Type B pancreatic cell (in vitro differentiated cells): ENCODE results near the gene SDHAF2. TPM values are rescaled to one million over a fixed set of nuclear protein-coding genes. Genes with fewer than 3 reads are reported as not detected.
"Not testable (repeated sequence)": the region's sequence is repeated elsewhere in the genome, so short reads cannot be mapped to it uniquely, and the experiment has no call there.

Experiments
- DNase-seq: peaks from one replicate; pipeline ENCODE4 v3.0.0; 2021; ENCODE audit warnings: mixed read lengths; ENCODE audit not compliant: unreplicated experiment; ENCODE audit errors: extremely low spot score
- H3K27ac Mint-ChIP-seq: 2 replicates; pipeline ENCODE4 v1.8.0; 2021; ENCODE audit warnings: mild to moderate bottlenecking, mixed read lengths
- H3K27me3 Mint-ChIP-seq: 2 replicates; pipeline ENCODE4 v1.8.0; 2021; ENCODE audit warnings: mixed read lengths
- H3K36me3 Mint-ChIP-seq: 2 replicates; pipeline ENCODE4 v1.8.0; 2021; ENCODE audit warnings: mixed read lengths
- H3K4me1 Mint-ChIP-seq: one replicate; pipeline ENCODE4 v1.8.0; 2021; ENCODE audit warnings: mixed read lengths; ENCODE audit not compliant: unreplicated experiment
- H3K4me3 Mint-ChIP-seq: 2 replicates; pipeline ENCODE4 v1.8.0; 2021; ENCODE audit warnings: mild to moderate bottlenecking, mixed read lengths
- H3K9me3 Mint-ChIP-seq: 2 replicates; pipeline ENCODE4 v1.8.0; 2021; ENCODE audit warnings: mixed read lengths
- CTCF ChIP-seq: fragments of 200-600 bp; sonication (generic); conservative IDR thresholded peaks from 2 replicates; pipeline ENCODE4 v1.5.0; 2021; ENCODE audit warnings: antibody characterized with exemption, mild to moderate bottlenecking
- total RNA-seq: library from RNA; stranded (reverse); gene quantifications from 2 replicates; pipeline ENCODE4 v1.2.1, GENCODE V29; 2021; ENCODE audit warnings: low replicate concordance

Gene SDHAF2
- total RNA-seq, 1 donor from 2014 or later = 41.7 TPM

DNA sequence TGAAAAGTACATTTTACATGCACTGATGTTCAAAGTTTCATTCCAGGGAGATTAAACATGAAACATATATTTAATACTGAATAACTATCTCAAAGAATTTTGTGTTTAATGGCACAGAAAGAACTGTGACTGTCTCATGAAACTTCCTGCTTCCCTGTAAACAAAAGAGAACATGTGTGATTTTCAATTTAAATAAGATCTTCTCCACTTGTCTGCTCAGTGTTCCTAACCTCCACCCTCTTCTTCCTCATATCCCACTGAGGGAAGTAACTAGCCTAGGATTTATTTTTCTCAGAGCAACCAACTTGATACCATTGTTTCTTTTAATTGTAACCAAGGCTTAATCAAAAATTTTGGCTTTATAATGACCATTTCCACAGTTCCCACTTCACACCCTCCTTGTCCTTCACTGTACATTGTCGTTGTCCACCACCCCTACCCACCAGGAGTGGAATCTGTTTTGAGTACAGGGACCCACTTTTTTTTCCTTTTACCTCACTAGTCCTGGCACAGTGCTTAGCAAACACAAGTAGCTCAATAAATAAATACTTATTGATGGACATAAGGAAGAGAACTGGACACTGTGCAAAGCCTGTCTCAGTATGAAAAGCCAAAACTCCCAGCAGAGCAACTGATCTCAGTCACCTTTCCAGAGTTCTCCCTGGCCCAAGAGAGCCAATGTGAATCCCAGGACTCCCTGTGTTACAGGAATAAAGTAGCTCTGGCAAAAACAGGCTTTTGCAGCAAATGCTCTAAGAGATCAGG, 4.4 kb upstream of the SDHAF2 start:
- Mint-ChIP-seq H3K27me3 (no peaks in the 10 kb centered on the region), H3K9me3 (no peaks in the 10 kb centered on the region), H3K36me3 (peaks cover 39% of the 10 kb centered on the region), H3K27ac (no peak overlapping the region), H3K4me3 (no peak overlapping the region), H3K4me1 (peaks cover 17% of the 10 kb centered on the region)
- no peak for DNase-seq
- no peak for TF ChIP-seq CTCF

DNA sequence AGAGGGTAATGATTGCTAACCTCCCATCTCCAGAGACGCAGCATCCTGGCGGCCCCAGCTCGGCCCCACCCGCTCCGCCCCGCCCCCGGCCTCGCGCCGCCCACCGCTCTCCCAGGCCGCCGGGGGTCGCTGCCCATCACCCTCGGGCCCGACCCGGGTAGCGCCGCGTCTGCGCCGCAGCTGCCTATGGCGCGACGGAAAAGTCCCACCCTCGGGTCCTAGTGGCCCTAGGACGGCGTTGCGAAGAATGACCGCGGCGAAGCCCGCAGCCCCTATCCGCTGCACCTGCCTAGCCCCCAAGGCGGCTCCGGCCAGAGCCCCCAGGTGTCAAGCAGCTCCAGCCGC, 606 bp upstream of the SDHAF2 start:
- H3K36me3 Mint-ChIP-seq = peaks cover 21% of the 10 kb centered on the region
- H3K4me1 Mint-ChIP-seq = peaks cover 14% of the 10 kb centered on the region
- TF ChIP-seq CTCF = peak; percentile 64
- no peaks in the 10 kb centered on the region for H3K27me3 Mint-ChIP-seq
- peak; percentile 83 for DNase-seq
- no peaks in the 10 kb centered on the region for H3K9me3 Mint-ChIP-seq
- H3K27ac Mint-ChIP-seq = peak overlapping the region; percentile 98
- peak overlapping the region; percentile 98 for H3K4me3 Mint-ChIP-seq

GRCh38 chr11:61430839-61431238, 915 bp downstream of the SDHAF2 start:
- Mint-ChIP-seq H3K27ac (peak overlapping the region; percentile 98), H3K4me1 (peaks cover 20% of the 10 kb centered on the region), H3K4me3 (peak overlapping the region; percentile 98), H3K36me3 (peaks cover 21% of the 10 kb centered on the region)
- not testable (repeated sequence) for H3K27me3 Mint-ChIP-seq, DNase-seq, H3K9me3 Mint-ChIP-seq

DNA sequence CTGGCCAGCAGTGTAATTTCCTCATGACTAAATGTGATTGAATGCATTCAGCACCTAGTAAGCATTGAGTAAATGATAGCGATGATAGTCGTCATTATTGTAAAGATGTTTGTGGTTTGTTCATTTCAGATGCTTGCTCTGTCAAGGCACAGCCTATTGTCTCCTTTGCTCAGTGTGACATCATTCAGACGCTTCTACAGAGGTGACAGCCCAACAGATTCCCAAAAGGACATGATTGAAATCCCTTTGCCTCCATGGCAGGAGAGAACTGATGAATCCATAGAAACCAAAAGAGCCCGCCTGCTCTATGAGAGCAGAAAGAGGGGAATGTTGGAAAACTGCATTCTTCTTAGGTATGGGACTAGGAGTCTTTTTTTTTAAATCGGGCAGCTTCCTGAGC, 7.6 kb downstream of the SDHAF2 start:
- peaks cover 37% of the 10 kb centered on the region for H3K36me3 Mint-ChIP-seq
- H3K4me1 Mint-ChIP-seq = peaks cover 7% of the 10 kb centered on the region
- no peak for DNase-seq
- H3K27ac Mint-ChIP-seq = no peak overlapping the region
- TF ChIP-seq CTCF = no peak
- H3K4me3 Mint-ChIP-seq = no peak overlapping the region
- no peaks in the 10 kb centered on the region for H3K9me3 Mint-ChIP-seq
- no peaks in the 10 kb centered on the region for H3K27me3 Mint-ChIP-seq

DNA sequence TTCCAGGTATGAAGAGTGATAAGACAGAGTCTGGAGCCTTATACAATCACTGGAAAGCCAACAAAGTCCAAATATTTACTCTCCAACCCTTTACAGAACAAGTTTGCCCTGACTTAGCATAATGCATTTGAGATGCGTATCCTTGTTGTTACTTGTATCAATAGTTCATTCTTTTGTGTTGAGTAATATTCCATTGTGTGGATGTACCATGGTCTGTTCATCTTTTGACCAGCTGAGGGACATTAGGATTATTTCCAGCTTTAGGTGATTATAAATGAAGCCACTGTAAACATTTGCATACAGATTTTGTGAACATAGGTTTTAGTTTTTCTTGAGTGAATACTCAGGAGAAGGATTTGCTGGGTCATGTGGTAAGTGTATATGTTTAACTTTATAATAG, 9.7 kb downstream of the SDHAF2 start:
- H3K36me3 Mint-ChIP-seq = peaks cover 44% of the 10 kb centered on the region

More for the DNA sequence above, 9.7 kb downstream of the SDHAF2 start:
- no peak for TF ChIP-seq CTCF
- H3K27ac Mint-ChIP-seq = no peak overlapping the region
- H3K9me3 Mint-ChIP-seq = no peaks in the 10 kb centered on the region
- peaks cover 7% of the 10 kb centered on the region for H3K4me1 Mint-ChIP-seq
- no peak for DNase-seq
- H3K27me3 Mint-ChIP-seq = no peaks in the 10 kb centered on the region
- H3K4me3 Mint-ChIP-seq = no peak overlapping the region
